NT2/D1 (cell line): Measurements from ENCODE around the gene TXNDC2.

Experiments used
- SUZ12 ChIP-seq: IDR thresholded peaks from 2 replicates; pipeline ENCODE4 v1.6.1; 2011; ENCODE audit not compliant: insufficient read length, insufficient read depth; ENCODE audit errors: extremely low read depth
- YY1 ChIP-seq: IDR thresholded peaks from 2 replicates; pipeline ENCODE4 v1.6.1; 2011; ENCODE audit not compliant: insufficient read length, insufficient read depth
- ZNF274 ChIP-seq: IDR thresholded peaks from 2 replicates; pipeline ENCODE4 v1.6.1; 2011; ENCODE audit warnings: mild to moderate bottlenecking, low read depth, low read length

DNA sequence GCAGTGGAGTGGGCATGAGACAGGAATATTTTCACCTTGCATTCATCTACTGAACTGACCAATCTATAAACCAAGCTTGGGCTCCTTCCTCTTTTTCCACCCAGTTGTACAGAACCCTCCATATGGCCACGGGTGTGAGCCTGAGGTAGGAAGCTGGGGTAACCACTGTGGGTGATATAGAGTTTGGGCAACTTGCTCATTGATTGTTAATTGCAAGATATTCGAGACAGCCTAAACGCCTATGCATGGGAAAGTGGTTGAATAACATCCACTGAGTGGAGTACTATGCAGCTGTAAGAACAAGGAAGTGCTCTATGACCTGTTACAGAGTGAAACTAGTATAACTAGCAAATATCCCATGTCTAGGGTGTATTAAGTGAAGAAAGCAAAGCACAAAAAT is 20.7 kb downstream of the TXNDC2 start:
- no peak for TF ChIP-seq ZNF274
- TF ChIP-seq YY1: no peak
- TF ChIP-seq SUZ12: no peak
